ENCODE measurements around the gene TPH2.

DNA sequence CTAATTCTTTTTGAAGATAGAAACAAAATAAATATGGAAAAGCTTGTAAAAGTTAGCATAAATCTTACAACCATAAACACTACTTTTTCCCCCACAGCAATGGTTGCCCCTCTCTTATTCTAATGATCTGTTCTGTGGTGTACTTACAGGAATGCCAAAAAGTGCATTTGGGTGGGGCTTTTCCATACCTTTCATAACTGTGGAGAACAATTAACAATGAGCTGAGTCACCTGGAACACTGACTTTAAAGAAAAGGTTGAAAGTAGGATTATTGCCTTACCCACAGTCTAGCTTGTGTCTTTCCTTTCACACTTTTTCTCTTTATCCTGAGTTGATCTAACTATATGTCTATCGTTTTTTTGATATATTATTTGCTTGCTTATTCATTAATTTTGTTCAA lies 86.9 kb downstream of the TPH2 start:
- TF ChIP-seq, protein P1, sequence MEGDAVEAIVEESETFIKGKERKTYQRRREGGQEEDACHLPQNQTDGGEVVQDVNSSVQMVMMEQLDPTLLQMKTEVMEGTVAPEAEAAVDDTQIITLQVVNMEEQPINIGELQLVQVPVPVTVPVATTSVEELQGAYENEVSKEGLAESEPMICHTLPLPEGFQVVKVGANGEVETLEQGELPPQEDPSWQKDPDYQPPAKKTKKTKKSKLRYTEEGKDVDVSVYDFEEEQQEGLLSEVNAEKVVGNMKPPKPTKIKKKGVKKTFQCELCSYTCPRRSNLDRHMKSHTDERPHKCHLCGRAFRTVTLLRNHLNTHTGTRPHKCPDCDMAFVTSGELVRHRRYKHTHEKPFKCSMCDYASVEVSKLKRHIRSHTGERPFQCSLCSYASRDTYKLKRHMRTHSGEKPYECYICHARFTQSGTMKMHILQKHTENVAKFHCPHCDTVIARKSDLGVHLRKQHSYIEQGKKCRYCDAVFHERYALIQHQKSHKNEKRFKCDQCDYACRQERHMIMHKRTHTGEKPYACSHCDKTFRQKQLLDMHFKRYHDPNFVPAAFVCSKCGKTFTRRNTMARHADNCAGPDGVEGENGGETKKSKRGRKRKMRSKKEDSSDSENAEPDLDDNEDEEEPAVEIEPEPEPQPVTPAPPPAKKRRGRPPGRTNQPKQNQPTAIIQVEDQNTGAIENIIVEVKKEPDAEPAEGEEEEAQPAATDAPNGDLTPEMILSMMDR (IDR thresholded peaks at IDR 0.05) = no peak
- TF ChIP-seq, protein P2, sequence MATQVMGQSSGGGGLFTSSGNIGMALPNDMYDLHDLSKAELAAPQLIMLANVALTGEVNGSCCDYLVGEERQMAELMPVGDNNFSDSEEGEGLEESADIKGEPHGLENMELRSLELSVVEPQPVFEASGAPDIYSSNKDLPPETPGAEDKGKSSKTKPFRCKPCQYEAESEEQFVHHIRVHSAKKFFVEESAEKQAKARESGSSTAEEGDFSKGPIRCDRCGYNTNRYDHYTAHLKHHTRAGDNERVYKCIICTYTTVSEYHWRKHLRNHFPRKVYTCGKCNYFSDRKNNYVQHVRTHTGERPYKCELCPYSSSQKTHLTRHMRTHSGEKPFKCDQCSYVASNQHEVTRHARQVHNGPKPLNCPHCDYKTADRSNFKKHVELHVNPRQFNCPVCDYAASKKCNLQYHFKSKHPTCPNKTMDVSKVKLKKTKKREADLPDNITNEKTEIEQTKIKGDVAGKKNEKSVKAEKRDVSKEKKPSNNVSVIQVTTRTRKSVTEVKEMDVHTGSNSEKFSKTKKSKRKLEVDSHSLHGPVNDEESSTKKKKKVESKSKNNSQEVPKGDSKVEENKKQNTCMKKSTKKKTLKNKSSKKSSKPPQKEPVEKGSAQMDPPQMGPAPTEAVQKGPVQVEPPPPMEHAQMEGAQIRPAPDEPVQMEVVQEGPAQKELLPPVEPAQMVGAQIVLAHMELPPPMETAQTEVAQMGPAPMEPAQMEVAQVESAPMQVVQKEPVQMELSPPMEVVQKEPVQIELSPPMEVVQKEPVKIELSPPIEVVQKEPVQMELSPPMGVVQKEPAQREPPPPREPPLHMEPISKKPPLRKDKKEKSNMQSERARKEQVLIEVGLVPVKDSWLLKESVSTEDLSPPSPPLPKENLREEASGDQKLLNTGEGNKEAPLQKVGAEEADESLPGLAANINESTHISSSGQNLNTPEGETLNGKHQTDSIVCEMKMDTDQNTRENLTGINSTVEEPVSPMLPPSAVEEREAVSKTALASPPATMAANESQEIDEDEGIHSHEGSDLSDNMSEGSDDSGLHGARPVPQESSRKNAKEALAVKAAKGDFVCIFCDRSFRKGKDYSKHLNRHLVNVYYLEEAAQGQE (IDR thresholded peaks at IDR 0.05; ENCODE audit: insufficient read depth in 1 of 2, low read depth in 2 of 2, low read length in 1 of 2) = no peak
- TF ChIP-seq TCF7L2 (IDR thresholded peaks at IDR 0.05; ENCODE audit: low read depth, low read length) = no peak
- no peak for TF ChIP-seq SIN3A (IDR thresholded peaks at IDR 0.05; ENCODE audit: borderline replicate concordance, insufficient read depth, low read depth, low read length)
- no peak for TF ChIP-seq POLR2AphosphoS5 (IDR thresholded peaks at IDR 0.05; ENCODE audit: low read depth, low read length)
